WI38 (cell line): Measurements from ENCODE around the gene SCN5A.
A peak's percentile ranks its signal among the peaks of the same experiment; 100 is the strongest.

Source experiments
- H3K4me3 ChIP-seq: 2 replicates; pipeline ENCODE4 v1.5.1; 2011; ENCODE audit warnings: low read depth, mild to moderate bottlenecking, control low read depth, low read length
- CTCF ChIP-seq: IDR thresholded peaks from 2 replicates; pipeline ENCODE4 v1.5.1; 2012; ENCODE audit warnings: low read depth, mild to moderate bottlenecking, control low read depth, low read length

SCN5A gene

GRCh38 chr3:38687321-38687720 lies 37.8 kb upstream of the SCN5A start:
- no peak for TF ChIP-seq CTCF
- H3K4me3 ChIP-seq, result no peak overlapping the region

- no peak for TF ChIP-seq CTCF
- no peak overlapping the region for H3K4me3 ChIP-seq
These were observed 35.1 kb upstream of the SCN5A start for GRCh38 chr3:38684546-38684945.

- H3K4me3 ChIP-seq, result no peak overlapping the region
- TF ChIP-seq CTCF, result no peak
These were observed 20.2 kb upstream of the SCN5A start for GRCh38 chr3:38669668-38670067.

- H3K4me3 ChIP-seq, result no peak overlapping the region
- TF ChIP-seq CTCF, result peak; percentile 41; the same call in 1 of the 2 replicates
These were observed 13.1 kb upstream of the SCN5A start for GRCh38 chr3:38662544-38662943.

- H3K4me3 ChIP-seq, result no peak overlapping the region
These were observed 9.4 kb upstream of the SCN5A start for GRCh38 chr3:38658841-38659240.

GRCh38 chr3:38657369-38657768 lies 7.9 kb upstream of the SCN5A start:
- TF ChIP-seq CTCF, result no peak
- H3K4me3 ChIP-seq, result no peak overlapping the region

More at GRCh38 chr3:38658841-38659240, 9.4 kb upstream of the SCN5A start:
- TF ChIP-seq CTCF, result no peak

GRCh38 chr3:38655708-38656300 lies 6.3 kb upstream of the SCN5A start:
- no peak overlapping the region for H3K4me3 ChIP-seq
- peak; percentile 44 for TF ChIP-seq CTCF
